Stimulated activated CD8-positive, alpha-beta memory T cell treated with anti-CD3 and anti-CD28 coated beads, Interleukin-7, amount 100 ng/mL, for 48 hours (primary cell): ENCODE measurements around the gene VAC14.
A peak's percentile ranks its signal among the peaks of the same experiment; 100 is the strongest.
"Not testable (repeated sequence)": the region's sequence is repeated elsewhere in the genome, so short reads cannot be mapped to it uniquely, and the experiment has no call there.

ENCODE experiments used
- DNase-seq, 2 donors: peaks; one replicate each; pipeline ENCODE4 v3.0.0-alpha.2; 2020; ENCODE audit warnings: low read depth in 1 of 2; ENCODE audit errors: extremely low read depth in 1 of 2

Gene VAC14

GRCh38 chr16:70746040-70746707 is 54.8 kb downstream of the VAC14 start:
- no peak for DNase-seq

DNA sequence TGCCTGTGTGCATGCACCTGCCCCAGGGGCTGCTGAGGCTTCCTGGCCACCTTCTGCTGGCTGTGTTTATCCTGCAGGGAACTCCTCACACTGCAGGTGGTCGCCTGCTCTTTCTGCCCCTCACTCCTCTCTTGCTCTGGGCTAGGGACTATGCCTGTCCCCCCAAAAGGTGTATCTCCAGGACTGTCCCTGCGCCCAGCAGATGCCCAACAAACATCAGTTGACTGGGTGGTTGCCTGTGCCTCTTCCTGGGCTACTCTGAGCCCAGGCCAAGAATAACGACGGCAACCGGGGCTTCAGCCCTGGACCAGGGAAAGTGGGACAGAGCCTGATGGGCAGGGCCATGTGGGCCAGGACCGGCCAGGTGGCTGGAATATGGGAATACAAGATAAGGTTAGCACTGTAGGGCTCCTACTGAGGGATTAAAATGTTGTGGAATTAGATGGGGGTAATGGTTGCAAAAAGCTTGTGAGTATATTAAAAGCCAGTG is 55.4 kb downstream of the VAC14 start:
- no peak for DNase-seq

- DNase-seq = no peak
Observed at GRCh38 chr16:70744366-70744765, 56.6 kb downstream of the VAC14 start.

DNA sequence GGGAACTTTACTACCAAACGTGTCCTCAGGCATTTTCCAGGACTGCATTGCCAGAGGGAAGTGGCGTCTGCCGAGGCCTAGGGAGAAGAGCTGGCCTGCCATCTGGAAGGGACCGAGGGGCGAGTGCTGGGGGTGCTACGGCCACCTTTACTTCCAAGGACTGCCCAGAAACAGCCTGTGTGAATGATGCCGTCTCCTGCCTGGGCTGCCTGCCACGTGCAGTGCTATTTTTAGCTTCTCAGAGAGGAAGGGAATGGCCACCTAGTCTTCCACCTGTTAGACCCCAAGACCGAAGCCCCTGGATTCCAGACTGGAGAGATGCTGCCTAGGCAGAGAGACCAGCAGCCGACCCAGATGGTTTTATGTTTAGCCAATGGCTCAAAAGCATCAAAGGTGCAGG is 57.2 kb downstream of the VAC14 start:
- DNase-seq = no peak

- DNase-seq = not testable (repeated sequence)
Observed at GRCh38 chr16:70742967-70743366, 58.0 kb downstream of the VAC14 start.

- no peak for DNase-seq
Observed at GRCh38 chr16:70741783-70742125, 59.2 kb downstream of the VAC14 start.

DNA sequence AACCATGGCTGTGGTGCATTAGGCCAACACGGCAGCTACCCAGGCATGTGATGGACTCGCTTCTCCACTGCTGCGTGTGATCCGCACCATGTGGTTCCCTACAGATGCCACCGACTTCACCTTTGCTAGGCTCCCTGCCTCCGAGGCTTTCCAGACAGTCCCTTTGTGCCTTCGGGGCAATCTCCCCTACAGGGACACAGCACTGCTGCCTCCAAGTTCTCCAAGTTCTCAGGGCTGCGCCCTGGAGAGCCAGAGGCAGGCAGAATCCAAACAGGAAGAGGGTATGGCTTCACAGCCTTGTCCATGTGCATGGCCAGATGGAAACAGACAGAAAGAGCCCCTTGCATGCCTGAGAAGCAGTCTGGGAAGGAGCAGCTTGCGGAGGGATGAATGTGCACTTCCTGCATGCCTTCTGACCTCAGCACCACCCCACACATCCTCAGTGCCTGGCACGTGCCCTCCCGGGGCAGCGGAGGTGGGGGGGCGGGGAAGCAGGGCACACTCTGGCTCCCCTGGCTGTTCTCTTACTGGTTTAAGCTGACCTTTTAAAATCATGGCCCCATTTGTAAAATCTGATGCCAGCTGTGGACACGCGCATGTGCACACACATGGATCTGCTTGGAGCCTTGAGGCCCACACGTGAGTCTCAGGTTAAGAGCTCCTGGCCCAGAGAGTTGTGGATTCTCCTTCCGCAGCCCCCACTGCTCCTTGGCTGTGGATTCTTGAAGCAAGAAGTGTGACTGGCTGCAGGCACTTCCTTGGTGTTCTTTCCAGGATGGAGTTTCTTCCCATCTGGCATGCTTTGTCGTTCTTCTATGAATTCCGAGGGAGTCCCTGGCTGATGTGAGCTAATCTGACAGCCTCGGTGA is 59.8 kb downstream of the VAC14 start:
- no peak for DNase-seq

DNA sequence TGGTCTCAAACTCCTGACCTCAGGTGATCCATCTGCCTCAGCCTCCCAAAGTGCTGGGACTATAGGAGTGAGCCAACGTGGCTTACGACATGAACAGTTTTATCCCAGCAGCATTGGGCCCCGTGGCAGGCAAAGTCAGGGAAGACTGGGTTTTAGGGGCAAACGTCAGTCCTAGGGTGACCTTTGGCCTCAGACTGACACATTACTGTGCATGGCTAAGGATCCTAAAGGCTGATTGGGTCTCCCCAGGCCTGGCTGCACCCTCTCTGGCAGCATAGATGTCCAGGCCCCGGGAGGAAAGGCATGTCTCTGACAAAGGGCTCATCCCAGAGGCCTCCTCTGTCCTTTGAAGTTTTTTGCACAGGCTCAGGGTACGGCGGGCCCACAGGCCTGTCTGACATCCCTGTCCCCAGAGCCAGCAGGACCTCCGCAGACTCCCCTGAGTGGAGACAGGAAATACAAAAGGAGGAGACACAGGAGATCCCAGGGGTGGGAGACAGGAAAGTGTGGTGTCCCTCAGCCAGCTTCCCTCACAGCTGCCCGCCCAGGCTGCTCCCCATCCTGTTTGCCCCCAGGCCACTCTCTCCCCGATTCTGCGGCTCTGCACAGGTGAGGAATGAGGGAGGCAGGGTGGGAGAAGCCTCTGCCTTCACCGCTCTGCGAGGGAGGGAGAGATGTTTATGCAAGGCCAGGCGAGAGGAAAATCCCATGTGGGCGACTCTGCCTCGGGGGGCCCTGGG is 60.6 kb downstream of the VAC14 start:
- no peak for DNase-seq

DNA sequence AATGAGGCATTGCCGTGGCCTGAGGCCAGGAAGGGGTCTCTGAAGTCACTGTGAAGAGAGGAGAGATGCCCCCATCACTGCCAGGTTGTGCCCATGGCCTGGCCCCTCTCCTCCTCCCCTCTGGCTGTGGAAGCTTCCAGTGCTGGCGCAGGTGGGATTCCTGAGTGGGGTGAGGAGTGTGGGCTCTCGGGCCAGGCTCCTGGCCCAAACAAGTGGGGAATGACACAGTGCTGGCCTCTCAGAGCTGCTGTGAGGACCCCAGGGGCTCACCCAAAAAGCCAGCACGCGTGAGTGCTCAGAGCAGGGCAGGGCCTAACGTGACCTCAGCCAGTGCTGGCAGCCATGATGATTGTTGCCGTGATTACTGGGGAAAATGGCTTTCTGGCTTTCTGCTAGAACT is 61.6 kb downstream of the VAC14 start:
- no peak for DNase-seq

DNA sequence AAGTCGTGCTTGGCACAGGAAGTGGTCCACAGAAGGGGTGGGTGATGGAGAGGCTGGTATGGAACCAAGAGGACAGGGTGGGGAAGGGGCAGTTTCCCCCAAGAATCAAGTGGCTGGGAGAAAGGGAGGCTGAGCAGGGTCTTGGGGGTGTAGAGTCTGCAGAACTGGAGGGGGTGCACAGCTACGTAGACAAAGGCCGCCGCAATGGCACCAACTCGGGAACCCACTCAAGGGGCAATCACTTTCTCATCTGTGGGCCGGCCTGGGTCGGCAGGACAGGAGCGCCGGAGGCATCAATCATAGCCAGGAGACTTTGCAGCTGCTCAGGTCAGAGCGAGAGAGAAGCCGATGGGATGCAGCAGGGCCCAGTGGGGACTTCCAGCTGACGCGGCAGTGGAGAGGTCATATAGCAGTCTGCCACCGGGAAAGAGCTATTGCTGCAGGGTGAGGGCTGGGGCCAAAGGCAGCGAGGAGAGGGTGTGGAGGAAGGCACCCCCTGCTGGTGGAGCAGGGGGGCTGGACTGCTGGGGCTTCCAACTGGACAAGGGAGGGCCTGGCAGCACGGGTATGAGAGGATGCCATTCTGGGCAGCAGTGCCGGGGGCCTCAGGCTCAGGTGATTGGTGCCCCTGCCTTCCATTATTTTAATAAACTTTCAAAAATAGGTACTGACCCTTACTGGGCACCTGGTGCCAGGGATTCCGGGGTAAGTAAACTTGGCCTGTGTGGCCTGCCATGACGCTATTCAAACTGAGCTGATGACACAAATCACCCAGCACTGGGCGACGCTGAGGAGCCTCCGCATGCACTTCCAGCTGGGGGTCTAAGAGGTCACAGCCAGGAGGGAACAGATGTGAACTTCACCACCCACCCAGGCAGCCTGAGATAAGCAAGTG is 62.6 kb downstream of the VAC14 start:
- DNase-seq = peak in 1 of 2 donors; percentile 35

DNA sequence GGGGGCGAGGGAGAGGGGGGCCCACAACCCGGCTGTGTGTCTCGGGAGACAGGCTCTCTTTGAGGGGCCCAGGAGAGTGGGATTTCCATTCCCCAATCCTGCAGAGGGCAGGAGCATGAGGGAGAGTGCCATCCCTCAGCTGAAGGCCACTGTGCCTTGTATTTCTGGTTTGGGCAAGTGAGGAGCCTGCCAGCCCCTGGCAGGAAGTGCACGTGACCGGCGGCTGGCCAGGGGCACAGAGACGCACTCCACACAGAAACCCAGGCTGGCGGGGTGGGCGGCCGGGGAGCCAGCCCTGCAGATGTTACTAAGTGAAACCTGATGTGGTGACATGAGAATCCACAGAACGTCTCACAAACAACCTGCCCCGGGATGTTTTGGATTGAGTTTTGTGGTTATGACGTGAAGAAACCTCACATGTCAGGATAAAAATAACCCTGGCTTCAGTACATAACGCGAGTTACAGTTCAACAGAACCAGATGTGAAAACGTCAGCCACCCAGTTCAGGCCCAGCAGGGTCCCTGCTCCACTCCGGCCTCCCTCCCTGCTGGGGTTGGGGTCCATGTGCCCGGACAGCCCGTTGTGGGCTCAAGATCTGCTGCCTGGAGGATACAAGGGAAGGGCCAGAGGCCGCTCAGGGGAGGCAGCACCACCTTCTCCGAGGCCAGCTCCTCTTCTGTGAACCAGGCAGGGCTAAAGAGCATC is 63.4 kb downstream of the VAC14 start:
- peak; percentile 79 to 82 for DNase-seq

DNA sequence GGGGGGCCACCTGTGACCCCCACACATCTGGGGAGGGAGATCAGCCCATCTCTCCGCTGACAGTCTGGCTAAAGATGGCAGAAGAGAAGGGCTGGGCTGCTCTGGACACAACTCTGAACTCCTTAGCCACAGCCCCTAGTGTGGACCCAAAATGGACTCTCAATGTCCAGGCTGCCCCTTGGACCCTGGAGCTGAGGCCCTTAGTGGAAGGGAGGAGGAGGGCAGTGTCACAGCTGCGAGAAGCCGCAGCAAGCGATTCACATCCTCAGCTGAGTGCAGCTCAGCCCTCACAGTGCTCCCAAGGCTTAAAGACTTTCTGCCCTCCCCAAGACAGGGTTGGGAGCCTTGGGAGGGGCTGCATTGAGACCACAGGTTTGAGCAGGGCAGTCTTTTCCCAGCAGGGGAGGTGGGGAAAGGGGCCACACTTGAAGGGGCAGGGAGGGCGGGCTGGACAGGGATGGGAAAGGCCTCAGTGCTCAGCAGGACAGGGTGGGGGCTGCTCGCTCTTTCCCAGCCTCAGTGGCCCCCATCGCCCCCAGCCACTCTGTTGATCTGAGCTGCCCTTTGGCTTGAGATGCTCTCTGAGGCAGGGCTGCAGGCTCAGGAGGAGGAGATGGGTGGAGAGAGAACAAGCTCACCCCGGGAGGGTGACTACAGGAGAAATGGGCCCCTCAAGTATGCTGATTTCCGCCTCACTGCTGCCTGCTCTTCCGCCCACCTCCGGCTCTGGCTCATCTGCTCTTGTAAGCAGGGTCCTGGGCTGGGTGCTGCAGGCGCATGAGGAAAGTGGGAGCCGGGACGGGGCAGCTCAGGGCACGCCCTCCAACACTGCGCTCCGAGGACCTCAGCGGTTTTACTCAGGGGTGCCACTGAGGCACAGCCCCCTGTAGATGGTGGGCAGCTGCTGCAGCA is 64.2 kb downstream of the VAC14 start:
- peak in 1 of 2 donors; percentile 39 for DNase-seq

GRCh38 chr16:70735141-70735979 is 65.6 kb downstream of the VAC14 start:
- no peak for DNase-seq

DNA sequence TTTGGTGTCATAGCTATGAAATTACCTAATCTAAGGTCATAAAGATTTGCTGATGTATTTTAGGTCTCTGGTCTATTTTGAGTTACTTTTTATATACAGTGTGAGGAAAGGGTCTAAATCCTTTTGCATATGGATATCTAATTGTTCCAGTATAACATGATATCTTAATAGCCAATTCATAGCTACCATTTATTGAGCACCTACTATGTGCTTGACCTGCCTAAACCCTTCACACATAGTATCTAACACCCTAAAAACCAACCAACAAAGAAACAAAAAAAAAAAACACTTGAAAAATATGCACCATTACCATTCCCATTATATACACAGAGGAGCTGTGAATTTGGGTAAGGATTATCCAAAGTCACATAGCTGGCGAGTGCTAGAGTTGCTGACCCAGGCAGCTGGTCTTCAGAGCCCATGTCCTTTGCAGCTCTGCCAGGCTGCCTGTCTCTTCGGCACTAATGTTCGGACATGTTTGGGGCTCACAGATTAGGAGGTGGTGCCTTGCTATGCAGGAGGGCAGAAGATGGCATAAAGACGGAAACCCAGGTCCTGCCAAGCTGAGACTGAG is 66.3 kb downstream of the VAC14 start:
- no peak for DNase-seq

DNA sequence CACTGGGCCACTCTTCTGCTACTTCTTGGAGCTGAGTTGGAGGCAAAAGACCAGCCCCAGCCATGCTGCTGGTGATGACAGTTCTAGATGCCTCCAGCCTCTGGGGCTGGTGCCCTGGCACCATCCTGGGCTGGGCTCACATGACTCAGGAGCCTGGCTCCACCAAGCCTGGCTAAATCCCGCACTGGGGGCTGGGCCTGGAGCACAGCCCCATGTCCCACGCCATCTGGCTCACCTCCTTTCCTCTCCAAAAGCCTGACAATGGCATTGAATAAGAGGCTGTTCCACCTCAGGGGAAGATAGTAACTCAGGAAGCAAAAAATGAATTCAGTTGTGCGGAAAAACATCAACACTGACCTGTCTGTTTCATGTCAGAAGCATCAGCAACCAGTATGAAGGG is 70.0 kb downstream of the VAC14 start:
- no peak for DNase-seq

DNA sequence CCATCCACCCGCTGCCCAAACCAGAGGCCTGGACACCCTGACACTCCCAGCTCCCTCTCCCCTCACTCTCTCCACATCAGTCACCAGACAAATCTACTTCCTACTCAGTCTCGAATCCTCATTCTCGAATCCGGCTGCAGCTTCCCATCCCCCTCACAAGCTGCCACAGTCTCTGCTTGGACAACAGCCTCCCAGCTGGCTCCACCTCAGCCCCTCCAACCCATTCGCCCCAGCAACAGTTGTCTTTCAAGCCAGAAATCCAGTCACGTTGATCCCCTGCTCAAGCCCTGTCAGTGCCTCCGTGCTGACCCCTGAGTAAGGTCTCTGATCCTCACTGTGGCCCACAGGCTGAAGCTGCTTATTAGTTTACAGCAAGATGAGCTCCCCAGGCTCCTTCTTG is 70.9 kb downstream of the VAC14 start:
- no peak for DNase-seq

- no peak for DNase-seq
Observed at GRCh38 chr16:70729292-70729691, 71.7 kb downstream of the VAC14 start.

DNA sequence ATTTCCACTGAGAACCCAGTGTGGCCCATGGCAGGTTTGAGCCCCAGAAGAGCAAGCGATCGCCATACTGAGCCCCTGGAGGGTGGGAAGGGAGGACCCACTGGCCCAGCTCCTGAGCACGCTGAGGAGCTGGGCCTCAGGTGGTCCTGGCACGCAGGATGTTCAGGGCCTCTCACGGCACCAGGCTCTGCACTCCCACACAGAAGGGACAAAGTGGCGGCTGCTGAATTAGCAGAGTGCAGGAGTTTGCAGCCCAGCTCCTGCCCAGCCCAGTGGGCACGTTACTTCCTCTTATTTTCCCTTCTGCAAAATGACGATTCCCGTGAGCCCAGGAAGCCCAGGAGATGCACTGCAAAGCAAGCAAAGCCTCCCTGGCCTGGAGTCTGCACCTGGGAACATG is 72.8 kb downstream of the VAC14 start:
- DNase-seq = no peak
